D721Med (cell line): ENCODE data around the gene SEL1L3.
"Not testable (repeated sequence)": the region's sequence is repeated elsewhere in the genome, so short reads cannot be mapped to it uniquely, and the experiment has no call there.

Experiments used
- DNase-seq: peaks from one replicate; pipeline ENCODE4 v3.0.0; 2011; ENCODE audit warnings: low spot score; ENCODE audit not compliant: insufficient read length
- FAIRE-seq: peaks from 2 replicates; lab custom pipeline; 2011; peaks lifted over from hg19 to GRCh38; lab: Jason Lieb, UNC
- TF ChIP-seq, protein P1 (sequence below): IDR thresholded peaks from 2 replicates; pipeline ENCODE4 v1.5.1; 2012; ENCODE audit warnings: mild to moderate bottlenecking, control low read depth; ENCODE audit not compliant: insufficient read depth; ENCODE audit errors: missing control alignments

SEL1L3 gene

DNA sequence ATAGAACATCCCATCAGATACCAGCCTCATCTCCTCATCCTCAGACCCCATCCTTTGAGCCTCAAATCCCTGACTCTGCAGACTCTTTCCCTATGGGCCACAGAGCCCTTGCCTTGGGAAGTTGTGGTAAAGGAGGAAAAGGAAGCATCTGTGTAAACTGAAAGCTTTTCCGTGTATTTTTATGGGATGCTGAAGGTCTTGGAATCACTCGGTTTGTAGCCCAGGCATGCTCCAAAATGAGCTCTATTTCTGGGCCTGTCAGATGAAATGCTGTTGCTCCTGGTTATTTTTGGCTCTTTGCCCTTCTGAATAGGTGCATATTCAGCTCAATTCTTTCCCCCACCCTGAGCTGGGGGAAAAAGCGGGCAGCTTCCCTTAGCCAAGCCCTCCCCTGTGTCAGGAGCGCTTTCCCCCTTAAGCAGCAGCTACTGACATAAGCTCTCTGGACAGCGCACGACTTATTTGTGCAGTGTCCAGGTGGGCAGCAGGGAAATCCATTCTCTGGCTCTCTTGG lies 5.0 kb upstream of the SEL1L3 start:
- DNase-seq, result no peak
- TF ChIP-seq, protein P1, sequence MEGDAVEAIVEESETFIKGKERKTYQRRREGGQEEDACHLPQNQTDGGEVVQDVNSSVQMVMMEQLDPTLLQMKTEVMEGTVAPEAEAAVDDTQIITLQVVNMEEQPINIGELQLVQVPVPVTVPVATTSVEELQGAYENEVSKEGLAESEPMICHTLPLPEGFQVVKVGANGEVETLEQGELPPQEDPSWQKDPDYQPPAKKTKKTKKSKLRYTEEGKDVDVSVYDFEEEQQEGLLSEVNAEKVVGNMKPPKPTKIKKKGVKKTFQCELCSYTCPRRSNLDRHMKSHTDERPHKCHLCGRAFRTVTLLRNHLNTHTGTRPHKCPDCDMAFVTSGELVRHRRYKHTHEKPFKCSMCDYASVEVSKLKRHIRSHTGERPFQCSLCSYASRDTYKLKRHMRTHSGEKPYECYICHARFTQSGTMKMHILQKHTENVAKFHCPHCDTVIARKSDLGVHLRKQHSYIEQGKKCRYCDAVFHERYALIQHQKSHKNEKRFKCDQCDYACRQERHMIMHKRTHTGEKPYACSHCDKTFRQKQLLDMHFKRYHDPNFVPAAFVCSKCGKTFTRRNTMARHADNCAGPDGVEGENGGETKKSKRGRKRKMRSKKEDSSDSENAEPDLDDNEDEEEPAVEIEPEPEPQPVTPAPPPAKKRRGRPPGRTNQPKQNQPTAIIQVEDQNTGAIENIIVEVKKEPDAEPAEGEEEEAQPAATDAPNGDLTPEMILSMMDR, result no peak
- no peak for FAIRE-seq

DNA sequence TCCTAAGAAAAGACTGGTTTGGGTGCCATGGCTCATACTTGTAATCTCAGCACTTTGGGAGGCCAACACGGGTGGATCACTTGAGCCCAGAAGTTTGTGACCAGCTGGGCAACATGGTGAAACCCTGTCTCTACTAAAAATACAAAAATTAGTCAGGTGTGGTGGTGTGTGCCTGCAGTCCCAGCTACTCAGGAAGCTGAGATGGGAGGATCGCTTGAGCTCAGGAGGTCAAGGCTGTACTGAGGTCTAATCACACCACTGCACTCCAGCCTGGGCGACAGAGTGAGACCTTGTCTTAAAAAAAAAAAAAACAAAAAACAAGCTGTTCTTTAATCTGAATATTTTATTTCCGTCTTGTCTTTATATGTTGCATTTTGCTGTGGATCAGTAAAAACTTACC lies 3.6 kb upstream of the SEL1L3 start:
- FAIRE-seq, DNase-seq: not testable (repeated sequence)

DNA sequence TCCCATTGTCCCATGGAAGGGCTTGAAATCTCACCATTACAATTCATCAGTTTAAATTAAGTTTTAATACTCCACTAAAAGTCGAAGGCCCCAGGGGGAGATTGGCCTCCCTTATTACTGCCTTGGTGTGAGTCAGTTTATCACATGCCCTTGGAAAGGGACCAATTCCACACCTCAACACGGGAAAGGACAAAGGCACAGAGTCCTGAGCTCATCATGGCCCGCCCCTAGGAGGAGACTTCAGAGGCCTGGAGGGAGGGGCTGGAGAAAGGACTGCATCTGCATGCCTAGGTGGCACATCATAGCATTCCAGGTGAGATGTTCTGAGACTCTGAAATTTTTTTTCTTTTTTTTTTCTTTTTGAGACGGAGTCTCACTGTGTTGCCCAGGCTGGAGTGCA lies 2.8 kb upstream of the SEL1L3 start:
- TF ChIP-seq, protein P1, result no peak
- DNase-seq (no peak), FAIRE-seq (no peak)

DNA sequence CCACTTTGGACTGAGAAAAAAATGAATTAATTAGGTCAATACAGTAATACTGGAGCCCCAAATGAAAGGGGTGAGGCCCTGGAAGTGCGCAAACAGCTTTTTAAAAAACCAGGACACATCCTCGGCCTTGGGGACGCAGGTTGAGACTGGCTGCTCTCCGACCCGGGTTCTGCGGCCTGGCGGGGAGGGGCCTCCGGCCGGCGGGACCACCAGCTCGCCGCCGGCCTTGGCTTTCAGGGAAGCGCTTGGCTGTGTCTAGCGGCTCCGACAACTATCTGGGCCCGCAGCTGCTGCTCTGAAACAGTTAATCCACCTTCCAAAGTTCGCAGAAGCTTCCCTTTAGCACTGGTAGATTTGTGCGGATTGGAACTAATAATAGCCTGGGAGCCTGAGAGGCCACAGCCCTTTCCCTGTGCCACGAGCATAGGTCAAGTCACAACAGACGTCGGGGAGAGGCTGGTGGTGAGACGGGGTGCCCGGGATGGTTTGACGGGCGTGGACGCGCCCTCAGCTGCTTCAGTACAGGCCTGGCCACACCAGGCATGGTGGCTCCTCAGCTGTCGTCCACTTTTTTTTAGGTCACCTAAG lies 1.1 kb upstream of the SEL1L3 start:
- TF ChIP-seq, protein P1, result no peak
- FAIRE-seq (no peak), DNase-seq (no peak)

DNA sequence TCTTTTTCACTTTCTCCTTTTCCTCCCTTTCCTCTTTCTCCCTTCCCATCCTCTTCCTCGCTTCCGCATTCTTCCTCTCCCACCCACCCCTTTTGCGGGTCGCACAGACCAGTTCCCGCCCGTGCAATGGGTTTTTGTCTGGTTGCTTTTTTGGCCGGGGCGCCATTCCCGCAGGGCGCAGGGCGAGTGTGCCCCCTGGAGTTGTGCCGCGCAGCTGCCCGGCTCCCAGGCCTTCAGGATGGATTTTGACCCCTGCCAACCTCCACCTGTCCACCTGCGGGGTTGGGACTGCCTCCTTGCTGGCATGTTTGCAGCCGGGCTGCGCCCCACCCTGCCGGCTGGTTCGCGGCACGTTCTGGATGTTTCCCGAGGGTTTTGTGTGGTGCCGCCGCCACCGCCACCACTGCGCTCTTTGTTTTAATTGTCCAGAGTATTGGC lies 578 bp upstream of the SEL1L3 start:
- TF ChIP-seq, protein P1, result peak; percentile 8
- DNase-seq (no peak), FAIRE-seq (no peak)

DNA sequence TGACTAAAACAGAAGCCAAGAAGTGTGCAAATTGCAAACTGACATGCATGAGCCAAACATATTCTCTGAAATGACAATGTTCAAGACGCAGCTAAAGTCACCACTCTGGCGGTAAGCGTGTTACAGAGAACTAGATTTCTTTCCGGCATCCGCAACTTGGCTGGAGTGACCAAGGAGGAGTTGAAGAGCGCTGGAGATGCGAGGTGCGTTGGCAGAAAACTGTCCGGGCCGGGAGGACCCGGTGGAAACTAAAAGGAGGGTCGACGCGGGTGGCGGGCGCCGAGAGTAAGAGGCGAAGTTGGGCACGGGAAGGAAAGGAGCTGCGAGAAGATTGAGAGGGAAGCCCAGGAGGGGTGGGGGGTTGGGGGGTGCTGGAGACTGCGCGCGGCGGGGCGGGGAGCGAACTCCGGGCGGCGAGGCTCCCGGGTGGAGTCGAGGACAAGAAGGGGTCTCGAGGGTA lies 807 bp downstream of the SEL1L3 start:
- DNase-seq (no peak), FAIRE-seq (no peak)
- TF ChIP-seq, protein P1, result no peak

DNA sequence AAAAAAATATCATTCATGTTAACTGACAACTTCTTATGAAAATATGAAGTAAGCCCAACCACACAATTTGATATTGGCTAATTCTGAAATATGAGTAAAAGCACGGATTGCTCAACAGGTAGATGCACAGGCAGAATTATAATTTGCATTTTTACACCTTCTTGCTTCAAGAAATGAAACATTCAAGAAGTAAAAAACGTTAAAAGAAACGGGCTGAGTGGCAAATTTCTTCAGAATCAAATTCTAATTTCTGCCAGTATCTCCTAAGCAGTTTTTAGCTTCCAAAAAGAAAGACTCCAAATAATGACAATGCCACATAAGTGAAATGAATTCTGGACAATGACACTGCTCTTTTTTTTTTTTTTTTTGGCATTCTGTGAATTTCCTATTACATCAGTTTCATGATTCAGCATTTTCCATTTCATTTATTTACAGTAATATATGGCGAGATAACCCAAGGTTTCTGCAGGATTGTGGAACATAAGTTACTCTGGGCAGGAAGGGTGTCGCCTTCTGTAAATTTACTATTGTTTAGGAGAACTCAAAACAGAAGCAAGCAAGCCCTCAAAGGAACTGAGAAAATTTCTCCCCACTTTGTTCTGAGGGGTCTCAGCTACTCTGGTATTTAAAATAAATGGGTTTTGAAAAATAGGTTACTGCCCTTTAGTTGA lies 1.4 kb downstream of the SEL1L3 start:
- no peak for DNase-seq
- TF ChIP-seq, protein P1, result no peak
- no peak for FAIRE-seq
